ENCODE data around the gene NHERF1. TPM values are rescaled to one million over a fixed set of nuclear protein-coding genes. Genes with fewer than 3 reads are reported as not detected.

Gene NHERF1
- total RNA-seq, 1 donor from 2014 or later, result 18.4 TPM

DNA sequence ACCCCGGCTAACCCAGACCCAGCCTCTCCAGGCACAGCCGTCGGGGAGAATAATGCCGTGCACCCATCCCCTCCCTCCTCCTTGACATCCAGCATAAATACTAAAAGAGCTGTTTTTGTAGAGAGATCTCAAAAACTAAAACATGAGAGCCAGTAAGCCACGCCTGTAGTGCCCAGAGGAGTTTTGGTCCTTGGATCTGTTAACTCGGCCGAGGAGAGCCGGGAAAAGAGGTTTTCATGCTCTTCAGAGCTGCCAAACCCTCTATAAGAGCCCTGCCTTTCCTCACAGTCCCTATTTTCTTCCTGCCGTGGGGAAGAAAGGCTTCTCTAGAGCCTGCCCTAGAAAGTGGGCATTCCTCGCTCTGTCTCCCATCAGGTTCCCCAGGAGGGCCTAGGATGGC is 57.9 kb downstream of the NHERF1 start:
- DNase-seq (ENCODE audit: extremely low read depth, low read depth, low spot score), result no peak

DNA sequence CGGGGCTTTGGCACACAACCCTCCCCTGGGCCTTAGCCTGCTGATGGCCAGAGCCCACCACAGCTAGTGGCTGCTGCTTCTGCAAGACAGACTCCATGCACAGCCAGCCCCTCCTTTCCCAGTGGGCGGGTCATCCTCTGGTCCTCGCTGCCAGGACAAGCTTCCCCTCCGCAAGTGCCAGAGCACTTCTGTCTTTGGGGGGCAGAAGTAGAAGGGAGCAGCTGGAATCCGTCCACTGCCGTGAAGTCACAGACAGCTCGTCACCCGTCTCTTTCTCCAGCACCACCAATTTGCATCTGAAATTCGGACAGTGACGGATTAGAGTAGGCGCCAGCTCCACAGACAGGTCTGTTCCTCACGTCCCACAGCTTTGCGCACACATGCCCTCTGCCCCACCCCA is 59.0 kb downstream of the NHERF1 start:
- no peak for DNase-seq (ENCODE audit: extremely low read depth, low read depth, low spot score)

DNA sequence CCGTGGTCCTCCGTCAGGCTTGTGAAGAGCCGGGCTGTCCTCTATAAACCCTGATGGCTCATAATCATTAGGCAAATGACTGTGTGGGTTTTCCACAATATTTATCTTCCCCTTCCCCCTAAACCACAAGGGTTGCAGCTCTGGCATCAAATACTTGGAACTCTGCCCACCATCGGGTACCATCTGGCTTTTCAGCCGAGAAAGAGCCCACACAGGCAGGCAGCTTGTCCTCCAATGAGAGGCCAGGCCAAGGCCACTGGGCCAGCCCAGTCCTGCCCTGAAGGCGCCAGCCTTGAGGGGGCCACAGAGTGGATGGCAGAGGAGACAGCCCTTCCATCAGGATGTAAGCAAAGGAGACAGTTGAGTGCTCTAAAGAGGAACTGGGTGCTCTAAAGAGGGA is 59.5 kb downstream of the NHERF1 start:
- no peak for DNase-seq (ENCODE audit: extremely low read depth, low read depth, low spot score)

DNA sequence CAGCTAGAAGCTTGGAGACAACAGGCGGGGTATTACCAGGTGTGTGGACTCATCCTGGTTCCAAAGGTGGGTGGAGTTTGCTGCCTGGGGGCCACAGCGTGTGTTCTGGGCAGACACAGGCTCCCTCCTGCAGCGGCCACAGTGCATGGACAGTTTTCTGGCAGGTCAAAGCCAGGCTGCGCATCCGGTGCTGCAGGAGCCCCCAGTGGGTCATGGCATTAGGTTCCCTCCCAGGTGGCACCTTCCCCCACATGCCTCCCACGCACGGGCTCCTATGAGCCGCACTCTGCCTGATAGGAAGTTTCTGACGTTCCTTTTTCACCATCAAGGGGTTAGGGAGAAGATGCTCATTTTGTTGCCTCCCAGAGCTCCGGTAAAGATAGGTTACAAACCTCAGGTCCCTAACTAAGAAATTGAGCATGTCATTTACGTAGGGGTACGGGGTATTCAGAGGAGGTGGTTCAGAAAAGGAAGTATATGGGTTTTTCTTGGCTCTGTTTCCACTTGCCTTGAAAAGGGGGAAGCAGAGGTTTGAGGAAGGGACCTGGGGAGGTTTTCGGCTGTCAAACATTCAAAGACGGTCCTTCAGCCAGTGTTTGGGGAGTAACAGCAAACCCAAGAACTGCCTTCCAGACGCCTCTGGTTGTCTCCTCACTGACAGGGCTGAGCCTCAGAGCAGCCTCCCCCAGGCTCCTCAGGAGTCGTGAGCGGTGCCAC is 60.4 kb downstream of the NHERF1 start:
- DNase-seq (ENCODE audit: extremely low read depth, low read depth, low spot score), result no peak

DNA sequence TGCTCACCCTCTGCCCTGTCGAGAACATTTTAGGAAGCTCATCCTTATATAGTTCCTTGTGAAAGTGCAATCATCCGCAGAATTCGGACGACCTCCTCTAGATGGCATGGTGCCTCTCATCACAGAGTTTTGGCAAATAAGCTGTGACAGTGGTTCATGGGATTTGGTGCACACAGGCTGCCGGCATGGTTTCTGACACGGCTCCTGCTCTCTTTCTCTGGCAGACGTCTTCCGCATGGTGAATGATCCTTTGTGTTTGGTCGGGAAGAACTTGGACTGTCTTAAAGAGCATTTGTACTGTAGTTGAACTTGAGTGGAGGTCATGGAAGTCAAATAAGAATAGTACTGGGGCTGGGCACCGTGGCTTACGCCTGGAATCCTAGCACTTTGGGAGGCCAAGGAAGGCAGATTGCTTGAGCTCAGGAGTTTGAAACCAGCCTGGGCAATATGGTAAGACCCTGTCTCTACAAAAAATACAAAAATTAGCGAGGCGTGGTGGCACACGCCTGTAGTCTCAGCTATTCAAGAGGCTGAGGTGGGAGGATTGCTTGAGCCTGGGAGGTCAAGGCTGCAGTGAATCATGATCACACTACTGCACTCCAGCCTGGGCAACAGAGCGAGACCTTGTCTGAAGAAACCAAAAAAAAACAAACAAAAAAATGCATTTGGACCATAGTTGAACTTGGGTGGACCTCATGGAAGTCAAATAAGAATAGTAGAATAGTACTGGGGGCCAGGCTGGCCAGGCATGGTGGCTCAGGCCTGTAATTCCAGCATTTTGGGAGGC is 62.5 kb downstream of the NHERF1 start:
- DNase-seq (ENCODE audit: extremely low read depth, low read depth, low spot score), result no peak

DNA sequence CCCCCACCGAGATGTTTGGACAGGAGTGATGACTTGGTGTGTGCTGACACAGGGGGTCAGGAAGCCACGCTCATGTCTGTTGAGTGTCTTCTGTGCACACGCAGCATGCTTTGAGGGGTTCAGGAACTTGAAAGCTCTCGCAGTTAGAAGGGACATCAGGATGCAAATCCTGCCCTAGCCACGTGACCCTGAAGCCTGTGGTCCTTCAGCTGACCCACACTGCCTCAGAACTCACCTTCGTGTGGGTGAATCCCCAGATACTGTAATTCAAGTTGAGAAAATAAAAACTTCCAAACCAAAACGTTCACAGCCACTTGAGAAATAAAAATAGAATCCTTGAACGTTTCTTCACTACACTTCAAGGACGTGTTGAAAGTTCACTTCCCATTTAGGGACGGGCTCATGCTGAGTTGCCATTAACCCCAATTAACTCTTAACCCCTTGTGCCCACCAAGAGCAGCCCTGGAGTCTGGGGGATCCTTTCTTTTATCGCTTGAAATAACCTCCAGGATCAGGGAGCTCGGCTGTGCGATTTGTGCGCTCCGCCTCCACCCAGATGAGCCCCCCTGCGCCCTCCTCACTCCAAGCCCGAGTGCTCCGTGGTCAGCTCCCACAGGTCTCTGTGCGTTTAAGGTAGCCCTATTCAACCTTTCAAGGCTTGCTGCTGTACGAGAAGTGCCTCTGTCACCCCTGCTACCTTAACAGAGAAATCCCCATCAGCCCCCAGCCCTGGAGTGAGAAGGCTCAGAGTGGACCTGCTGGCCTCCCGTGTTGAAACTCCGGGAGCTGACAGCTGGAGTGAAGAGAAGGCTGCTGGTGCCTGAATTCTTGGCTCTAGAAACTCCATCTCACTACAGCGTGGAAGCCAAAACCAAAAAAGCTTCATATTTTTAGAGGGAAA is 63.9 kb downstream of the NHERF1 start:
- DNase-seq (ENCODE audit: extremely low read depth, low read depth, low spot score), result no peak

DNA sequence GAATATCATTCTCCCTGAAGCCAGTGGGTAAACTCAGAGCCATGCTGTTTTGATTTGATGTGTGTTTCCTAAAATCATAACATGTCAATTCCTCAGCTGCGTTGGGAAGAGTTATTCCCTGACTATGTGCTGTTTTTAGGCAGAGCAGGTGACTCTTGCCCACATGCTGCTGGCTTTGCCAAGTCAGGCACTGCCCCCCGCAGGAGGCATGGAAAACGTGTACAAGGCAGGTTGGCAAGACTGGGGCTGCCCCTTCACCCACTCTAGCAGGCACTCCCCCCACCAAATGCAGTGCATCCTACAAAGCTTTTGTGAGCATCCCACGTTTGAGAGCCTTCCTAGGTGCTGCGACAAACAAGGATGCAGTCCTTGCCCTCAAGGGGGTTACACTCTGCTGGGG is 66.0 kb downstream of the NHERF1 start:
- DNase-seq (ENCODE audit: extremely low read depth, low read depth, low spot score), result no peak

DNA sequence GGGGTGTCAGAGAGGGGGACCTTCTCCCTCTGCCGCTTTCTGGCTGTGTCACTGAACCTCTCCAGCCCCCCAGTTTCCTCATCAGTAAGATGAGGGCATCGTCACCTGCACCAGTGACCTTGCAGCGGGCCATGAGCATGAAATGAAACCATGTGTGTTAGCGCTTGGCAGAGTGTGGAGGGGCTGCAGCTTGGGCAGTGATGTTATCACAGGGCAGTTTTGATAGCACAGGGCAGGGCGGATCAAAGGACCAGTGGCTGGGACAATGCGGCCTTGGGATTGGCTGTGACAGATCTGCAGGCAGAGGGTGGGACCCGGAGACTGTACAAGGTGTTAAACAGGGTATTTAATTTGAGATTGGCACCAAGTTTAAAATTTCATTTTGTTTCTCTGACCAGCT is 66.6 kb downstream of the NHERF1 start:
- no peak for DNase-seq (ENCODE audit: extremely low read depth, low read depth, low spot score)

DNA sequence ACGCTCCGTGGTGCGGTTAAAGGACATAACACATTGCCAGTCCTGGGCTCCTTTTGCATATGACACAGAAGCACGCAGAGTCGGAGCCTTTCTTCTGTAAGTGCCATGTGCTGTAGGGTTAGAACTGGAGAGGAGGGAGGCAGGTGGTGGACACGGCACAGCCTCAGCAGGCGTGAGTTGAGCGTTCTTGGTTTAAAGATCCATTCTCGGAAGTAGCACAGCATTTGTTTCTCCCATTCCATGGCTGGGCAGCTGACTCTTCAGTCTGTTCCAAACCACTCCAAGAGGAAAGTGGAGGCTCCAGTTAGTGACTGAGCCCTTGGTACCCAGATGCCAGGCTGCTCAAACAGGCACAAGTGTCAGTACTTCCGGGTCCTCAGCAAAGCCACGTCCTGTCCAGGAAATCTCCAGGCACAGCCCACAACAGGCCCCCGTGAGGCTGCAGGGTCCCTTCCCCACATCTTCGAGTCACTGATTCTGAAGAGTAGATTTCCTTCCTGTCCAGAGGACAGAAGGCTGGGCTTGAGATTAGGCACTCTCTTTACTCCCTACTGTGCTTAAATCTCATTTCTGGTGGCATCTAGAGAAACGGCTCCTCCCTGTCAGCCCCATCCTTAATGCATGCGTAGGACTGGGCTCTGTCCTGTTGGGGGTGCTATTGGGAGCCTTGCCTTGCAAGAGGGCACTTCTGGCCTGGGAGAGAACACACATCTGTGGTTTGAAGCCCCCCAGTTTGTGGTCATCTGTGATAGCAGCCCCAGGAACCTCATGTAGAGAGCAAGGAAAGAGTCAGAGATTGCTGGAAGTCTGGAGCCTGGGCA is 67.3 kb downstream of the NHERF1 start:
- DNase-seq (ENCODE audit: extremely low read depth, low read depth, low spot score), result no peak

DNA sequence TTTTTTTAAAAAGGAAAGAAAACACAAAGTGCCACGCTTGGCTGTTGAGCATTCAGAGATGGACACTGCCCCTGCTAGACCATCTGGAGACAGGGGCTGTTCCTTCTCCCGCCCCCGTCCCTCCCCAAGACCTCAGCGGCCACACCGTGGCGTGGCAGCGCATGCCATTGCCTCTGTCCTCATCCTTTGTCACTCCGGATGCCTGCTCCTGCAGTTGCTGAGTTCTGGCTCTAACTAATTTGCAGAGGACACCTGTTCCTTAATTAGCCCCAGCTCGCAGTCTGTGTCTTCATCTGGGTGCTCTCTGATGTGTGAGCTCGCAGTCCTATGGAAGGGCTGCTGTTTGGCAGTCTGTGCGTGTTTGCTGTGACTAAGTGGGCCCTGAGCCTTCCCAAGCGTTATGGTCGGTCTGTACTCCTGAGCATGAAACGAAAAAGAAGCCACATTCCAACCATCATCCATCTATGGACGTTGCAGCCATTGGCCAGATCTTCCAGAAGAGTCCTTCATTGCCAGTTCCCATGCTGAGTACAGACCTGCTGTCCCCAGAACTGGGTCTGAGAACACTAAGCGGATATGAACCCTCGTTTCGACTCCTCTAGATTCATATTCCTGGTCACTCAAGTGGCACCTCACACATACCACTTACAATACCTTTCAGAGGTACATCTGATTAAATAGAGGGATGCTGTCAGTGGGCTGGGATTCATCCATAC is 68.6 kb downstream of the NHERF1 start:
- DNase-seq (ENCODE audit: extremely low read depth, low read depth, low spot score), result no peak

DNA sequence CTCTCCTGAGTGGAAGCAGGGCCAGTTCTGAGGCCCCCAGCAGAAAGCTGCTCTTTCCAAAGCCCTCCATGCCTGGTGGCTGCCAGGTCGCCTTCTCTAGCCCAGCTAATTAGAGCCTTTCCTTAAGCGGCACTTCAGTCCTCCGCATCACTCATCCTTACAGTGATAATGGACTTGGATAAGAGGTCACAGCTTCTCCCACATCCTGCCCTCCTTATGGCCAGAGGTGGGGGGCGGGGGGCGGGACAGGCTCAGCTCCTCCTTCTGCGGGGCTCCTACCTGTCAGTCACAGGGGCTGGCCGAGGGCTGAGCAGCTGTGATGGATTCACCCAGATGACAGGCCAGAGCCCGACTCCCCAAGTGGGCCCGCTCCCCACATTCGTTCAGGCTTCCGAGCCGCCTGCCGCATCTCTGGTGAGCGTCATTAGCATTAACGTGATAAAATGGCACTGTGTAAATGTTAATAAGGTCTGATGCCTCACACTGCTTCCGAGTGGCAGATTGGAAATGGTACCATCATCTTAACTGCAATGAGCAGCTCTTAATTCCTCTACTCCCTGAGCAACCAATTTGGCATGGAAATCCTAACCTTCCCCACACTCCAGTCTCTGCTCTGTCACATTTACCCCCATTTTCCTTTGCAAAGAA is 70.0 kb downstream of the NHERF1 start:
- no peak for DNase-seq (ENCODE audit: extremely low read depth, low read depth, low spot score)

Other genes starting within 250 kb of the NHERF1 start
- not detected in 2 replicates for gene CD300LB, start 217.2 kb upstream of the NHERF1 start, total RNA-seq
- gene CD300C, start 202.5 kb upstream of the NHERF1 start, total RNA-seq, result not detected in 2 replicates
- gene CD300H, start 181.1 kb upstream of the NHERF1 start, total RNA-seq, result not detected in 2 replicates
- gene CD300LD, start 156.3 kb upstream of the NHERF1 start, total RNA-seq, result not detected in 2 replicates
- gene CD300E, start 124.9 kb upstream of the NHERF1 start, total RNA-seq, result not detected in 2 replicates
- not detected in 2 replicates for gene CD300LF, start 35.7 kb upstream of the NHERF1 start, total RNA-seq
- gene RAB37, start 11.4 kb upstream of the NHERF1 start, total RNA-seq, result 0.87 TPM in 1 of 2 replicates, not detected in the other
- gene NAT9, start 27.7 kb downstream of the NHERF1 start, total RNA-seq, result 26.6 and 36.5 TPM in 2 replicates
- 1.1 TPM in 1 of 2 replicates, not detected in the other for gene GRIN2C, start 111.3 kb downstream of the NHERF1 start, total RNA-seq
- 38.6 and 46.9 TPM in 2 replicates for gene FDXR, start 124.4 kb downstream of the NHERF1 start, total RNA-seq
- gene FADS6, start 145.0 kb downstream of the NHERF1 start, total RNA-seq, result not detected in 2 replicates
- gene USH1G, start 174.6 kb downstream of the NHERF1 start, total RNA-seq, result not detected in 2 replicates
- gene OTOP2, start 175.6 kb downstream of the NHERF1 start, total RNA-seq, result not detected in 2 replicates
- gene OTOP3, start 187.3 kb downstream of the NHERF1 start, total RNA-seq, result not detected in 2 replicates
- gene HID1, start 224.1 kb downstream of the NHERF1 start, total RNA-seq, result 23.1 and 30.6 TPM in 2 replicates
- 40.7 and 63.5 TPM in 2 replicates for gene CDR2L, start 239.0 kb downstream of the NHERF1 start, total RNA-seq

All from glomerular endothelial cell (primary cell).